GM18867 (cell line): Measurements from ENCODE around the gene PSME3.
"Not testable (repeated sequence)": the region's sequence is repeated elsewhere in the genome, so short reads cannot be mapped to it uniquely, and the experiment has no call there.

Experiments
- ATAC-seq: cut with Tn5 transposase; IDR thresholded peaks from one replicate; pipeline ENCODE4 v1.9.1; 2021; ENCODE audit warnings: mild to moderate bottlenecking, moderate library complexity; ENCODE audit not compliant: unreplicated experiment

Gene PSME3

GRCh38 chr17:42849451-42850181 is 16.4 kb downstream of the PSME3 start:
- ATAC-seq: no peak

- no peak for ATAC-seq
Measured at GRCh38 chr17:42850954-42851353, 17.8 kb downstream of the PSME3 start, which contains the start of gene AOC3. TSS of gene AOC3 (plus strand) at chr17:42851199. CDS start at chr17:42851344, 145 bp downstream.

DNA sequence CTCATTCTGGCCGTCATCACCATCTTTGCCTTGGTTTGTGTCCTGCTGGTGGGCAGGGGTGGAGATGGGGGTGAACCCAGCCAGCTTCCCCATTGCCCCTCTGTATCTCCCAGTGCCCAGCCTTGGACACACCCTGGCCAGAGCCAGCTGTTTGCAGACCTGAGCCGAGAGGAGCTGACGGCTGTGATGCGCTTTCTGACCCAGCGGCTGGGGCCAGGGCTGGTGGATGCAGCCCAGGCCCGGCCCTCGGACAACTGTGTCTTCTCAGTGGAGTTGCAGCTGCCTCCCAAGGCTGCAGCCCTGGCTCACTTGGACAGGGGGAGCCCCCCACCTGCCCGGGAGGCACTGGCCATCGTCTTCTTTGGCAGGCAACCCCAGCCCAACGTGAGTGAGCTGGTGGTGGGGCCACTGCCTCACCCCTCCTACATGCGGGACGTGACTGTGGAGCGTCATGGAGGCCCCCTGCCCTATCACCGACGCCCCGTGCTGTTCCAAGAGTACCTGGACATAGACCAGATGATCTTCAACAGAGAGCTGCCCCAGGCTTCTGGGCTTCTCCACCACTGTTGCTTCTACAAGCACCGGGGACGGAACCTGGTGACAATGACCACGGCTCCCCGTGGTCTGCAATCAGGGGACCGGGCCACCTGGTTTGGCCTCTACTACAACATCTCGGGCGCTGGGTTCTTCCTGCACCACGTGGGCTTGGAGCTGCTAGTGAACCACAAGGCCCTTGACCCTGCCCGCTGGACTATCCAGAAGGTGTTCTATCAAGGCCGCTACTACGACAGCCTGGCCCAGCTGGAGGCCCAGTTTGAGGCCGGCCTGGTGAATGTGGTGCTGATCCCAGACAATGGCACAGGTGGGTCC is 18.4 kb downstream of the PSME3 start:
- not testable (repeated sequence) for ATAC-seq

- ATAC-seq: no peak
Measured at GRCh38 chr17:42852351-42852750, 19.2 kb downstream of the PSME3 start.

GRCh38 chr17:42853004-42853403 is 19.8 kb downstream of the PSME3 start:
- ATAC-seq: no peak

DNA sequence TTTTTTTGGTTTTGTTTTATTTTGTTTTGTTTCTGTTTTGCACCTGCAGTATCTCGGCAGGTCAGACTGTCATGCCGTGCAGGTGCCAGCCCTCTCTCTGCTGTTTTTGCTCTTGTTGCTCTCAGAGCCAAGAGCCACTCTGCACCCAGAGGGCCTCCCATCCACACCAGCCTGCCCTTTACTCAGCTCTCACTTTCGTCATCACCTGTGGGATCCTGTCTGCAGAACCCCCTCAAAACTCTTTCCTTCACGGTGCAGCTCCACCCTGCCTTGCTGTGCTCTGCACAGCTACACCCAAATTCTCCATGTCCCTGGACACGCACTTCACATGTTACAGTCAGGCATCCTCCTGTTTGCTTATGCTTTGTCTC is 20.4 kb downstream of the PSME3 start:
- ATAC-seq: no peak

DNA sequence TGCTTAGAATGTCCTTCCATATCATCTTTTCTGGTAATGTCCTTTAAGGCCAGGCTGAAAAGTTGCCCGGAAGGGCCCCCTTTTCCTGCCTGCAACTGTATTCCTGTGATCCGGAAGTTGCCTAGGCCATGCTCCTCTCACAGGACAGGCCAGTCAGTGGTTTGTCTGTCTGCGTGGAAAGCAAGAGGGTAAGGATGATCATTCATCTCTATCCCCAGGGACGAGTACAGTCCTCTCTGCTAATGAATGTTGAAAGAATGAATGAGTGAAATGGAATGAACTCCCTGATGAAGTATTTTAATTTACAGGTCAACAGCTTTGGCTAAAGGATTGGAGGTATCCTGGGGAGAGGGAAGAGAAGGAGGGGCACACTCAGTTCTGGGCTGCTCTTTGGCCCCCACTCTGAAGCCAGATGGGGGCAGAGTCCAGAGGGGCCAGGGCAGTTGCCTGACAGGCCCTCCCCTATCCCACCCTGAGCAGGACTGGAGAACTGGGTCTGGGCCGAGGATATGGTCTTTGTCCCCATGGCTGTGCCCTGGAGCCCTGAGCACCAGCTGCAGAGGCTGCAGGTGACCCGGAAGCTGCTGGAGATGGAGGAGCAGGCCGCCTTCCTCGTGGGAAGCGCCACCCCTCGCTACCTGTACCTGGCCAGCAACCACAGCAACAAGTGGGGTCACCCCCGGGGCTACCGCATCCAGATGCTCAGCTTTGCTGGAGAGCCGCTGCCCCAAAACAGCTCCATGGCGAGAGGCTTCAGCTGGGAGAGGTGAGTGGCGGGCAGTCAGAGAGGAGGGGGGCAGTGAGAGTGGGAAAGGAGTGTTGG is 21.0 kb downstream of the PSME3 start:
- ATAC-seq: no peak

GRCh38 chr17:42855048-42855596 is 21.9 kb downstream of the PSME3 start:
- ATAC-seq: no peak

DNA sequence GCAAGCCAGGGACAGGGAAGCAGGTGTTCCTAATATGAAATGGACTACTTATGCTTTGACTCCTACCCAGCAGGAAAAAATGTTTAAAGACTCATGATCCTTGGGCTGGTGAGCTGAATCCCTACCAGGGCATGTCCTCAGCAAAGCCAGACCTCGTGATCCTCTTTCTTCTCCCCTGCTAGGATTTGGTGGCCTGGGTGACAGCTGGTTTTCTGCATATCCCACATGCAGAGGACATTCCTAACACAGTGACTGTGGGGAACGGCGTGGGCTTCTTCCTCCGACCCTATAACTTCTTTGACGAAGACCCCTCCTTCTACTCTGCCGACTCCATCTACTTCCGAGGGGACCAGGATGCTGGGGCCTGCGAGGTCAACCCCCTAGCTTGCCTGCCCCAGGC is 22.9 kb downstream of the PSME3 start:
- ATAC-seq: not testable (repeated sequence)

- not testable (repeated sequence) for ATAC-seq
Measured at GRCh38 chr17:42856516-42856915, 23.3 kb downstream of the PSME3 start.

- ATAC-seq: no peak
Measured at GRCh38 chr17:42857389-42857788, 24.2 kb downstream of the PSME3 start.

DNA sequence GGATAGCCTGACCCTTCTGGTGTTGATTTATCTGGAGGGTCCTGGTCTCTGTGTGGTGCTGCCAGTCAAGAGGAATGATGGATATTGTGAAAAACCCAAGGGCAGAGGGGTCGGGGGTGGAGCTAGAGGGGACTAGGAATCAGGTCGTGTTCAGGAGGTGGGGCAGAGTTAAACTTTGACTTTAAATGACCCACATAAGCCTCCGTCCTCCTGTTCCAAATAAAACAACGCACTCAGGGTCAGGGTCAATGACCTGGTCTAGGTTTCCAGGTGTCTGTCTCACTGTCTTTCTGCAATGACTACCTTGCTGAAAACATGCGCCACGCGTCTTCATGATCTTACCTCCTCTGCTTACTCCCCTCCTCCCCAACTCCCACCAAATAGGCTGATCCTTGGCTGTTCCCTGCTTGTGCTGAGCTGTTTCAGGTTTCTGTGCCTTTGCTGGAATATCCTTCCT is 32.5 kb downstream of the PSME3 start:
- no peak for ATAC-seq

GRCh38 chr17:42866216-42866615 is 33.0 kb downstream of the PSME3 start:
- no peak for ATAC-seq

GRCh38 chr17:42866631-42867575 is 33.7 kb downstream of the PSME3 start:
- no peak for ATAC-seq

GRCh38 chr17:42867694-42868261 is 34.6 kb downstream of the PSME3 start:
- not testable (repeated sequence) for ATAC-seq

DNA sequence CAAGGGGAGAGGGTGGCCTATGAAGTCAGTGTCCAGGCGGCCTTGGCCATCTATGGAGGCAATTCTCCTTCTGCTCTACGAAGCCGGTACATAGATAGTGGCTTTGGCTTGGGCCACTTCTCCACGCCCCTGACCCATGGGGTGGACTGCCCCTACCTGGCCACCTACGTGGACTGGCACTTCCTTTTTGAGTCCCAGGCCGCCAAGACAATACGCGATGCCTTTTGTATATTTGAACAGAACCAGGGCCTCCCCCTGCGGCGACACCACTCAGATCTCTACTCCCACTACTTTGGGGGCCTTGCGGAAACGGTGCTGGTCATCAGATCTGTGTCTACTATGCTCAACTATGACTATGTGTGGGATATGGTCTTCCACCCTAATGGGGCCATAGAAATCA is 35.1 kb downstream of the PSME3 start:
- ATAC-seq: no peak

DNA sequence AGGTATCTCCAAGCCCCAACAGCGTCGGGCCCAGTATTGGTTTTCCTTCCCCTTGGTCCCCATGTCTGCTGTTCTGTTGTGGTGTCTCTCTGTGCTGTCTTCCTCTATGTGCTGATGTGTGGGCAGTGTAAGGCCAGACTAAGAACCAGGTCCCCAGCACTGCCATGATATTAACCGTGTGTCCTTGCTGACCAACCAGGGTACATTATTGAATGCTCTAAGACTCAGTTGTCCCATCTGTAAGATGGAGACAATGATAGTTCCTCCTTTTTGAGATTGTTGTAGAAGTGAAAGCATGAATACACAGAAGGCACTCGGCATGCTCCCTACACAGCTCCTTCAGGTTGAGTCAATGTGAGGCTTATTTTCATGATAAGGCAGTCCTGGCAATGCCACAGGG is 38.5 kb downstream of the PSME3 start:
- ATAC-seq: no peak

DNA sequence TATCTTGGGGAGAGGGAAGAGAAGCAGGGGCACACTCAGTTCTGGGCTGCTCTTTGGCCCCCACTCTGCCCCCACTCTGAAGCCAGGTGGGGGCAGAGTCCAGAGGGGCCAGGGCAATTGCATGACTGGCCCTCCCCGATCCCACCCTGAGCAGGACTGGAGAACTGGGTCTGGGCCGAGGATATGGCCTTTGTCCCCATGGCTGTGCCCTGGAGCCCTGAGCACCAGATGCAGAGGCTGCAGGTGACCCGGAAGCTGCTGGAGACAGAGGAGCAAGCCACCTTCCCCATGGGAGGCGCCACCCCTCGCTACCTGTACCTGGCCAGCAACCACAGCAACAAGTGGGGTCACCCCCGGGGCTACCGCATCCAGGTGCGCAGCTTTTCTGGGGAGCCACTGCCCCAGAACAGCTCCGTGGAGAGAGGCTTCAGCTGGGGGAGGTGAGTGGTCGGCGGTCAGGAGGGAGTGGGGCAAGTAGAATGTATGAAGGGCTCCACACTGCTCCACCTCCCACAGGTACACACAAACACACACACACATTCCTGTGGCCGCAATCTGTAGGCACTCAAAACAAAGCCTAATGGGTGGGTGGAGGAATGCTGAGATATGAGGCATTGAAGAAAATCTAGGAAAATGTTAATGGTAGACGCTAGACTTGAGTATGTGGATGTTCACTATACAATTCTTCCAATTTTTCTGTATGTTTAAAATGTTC is 39.2 kb downstream of the PSME3 start:
- no peak for ATAC-seq

DNA sequence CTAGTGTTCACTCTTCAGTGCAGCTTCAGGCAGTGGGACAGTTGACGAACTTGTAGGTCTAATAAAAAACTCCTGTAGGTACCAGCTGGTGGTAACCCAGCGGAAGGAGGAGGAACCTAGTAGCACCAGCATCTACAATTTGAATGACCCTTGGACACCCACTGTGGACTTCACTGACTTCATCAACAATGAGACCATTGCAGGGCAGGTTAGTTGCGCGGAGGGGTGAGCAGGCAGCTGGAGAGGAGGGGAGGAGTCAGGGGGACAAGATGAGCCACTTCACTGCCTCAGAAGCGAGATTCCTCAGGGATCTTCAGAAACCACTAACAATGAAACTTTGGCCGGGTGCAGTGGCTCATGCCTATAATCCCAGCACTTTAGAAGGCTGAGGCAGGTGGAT is 40.1 kb downstream of the PSME3 start:
- no peak for ATAC-seq
